GM21619 (cell line): ENCODE data around the gene LIN7B.
A peak's percentile ranks its signal among the peaks of the same experiment; 100 is the strongest.
"Not testable (repeated sequence)": the region's sequence is repeated elsewhere in the genome, so short reads cannot be mapped to it uniquely, and the experiment has no call there.

Source experiments
- ATAC-seq: cut with Tn5 transposase; IDR thresholded peaks from one replicate; pipeline ENCODE4 v1.9.1; 2021; ENCODE audit not compliant: unreplicated experiment

Gene LIN7B

GRCh38 chr19:49113762-49114629 is at the start of gene LIN7B:
Gene LIN7B (plus strand): TSS chr19:49114370. CDS start chr19:49114405, 35 bp downstream.
- ATAC-seq, result no peak

- ATAC-seq, result no peak
Observed at GRCh38 chr19:49064768-49065611, 49.2 kb upstream of the LIN7B start, which contains the start of gene NTF4. Gene NTF4 (minus strand): TSS chr19:49064818. CDS start chr19:49061997, 2,821 bp downstream.

- no peak for ATAC-seq
Observed at GRCh38 chr19:49065905-49066512, 48.2 kb upstream of the LIN7B start.

- ATAC-seq, result no peak
Observed at GRCh38 chr19:49067554-49067953, 46.6 kb upstream of the LIN7B start.

GRCh38 chr19:49069026-49069425 is 45.1 kb upstream of the LIN7B start:
- no peak for ATAC-seq

GRCh38 chr19:49070416-49070815 is 43.8 kb upstream of the LIN7B start:
- no peak for ATAC-seq

- no peak for ATAC-seq
Observed at GRCh38 chr19:49071860-49072547, 42.2 kb upstream of the LIN7B start.

- no peak for ATAC-seq
Observed at GRCh38 chr19:49073514-49074378, 40.4 kb upstream of the LIN7B start.

- not testable (repeated sequence) for ATAC-seq
Observed at GRCh38 chr19:49074869-49075268, 39.3 kb upstream of the LIN7B start.

- ATAC-seq, result no peak
Observed at GRCh38 chr19:49080392-49080791, 33.8 kb upstream of the LIN7B start.

GRCh38 chr19:49081273-49081672 is 32.9 kb upstream of the LIN7B start:
- ATAC-seq, result no peak

- no peak for ATAC-seq
Observed at GRCh38 chr19:49084206-49085019, 29.8 kb upstream of the LIN7B start.

GRCh38 chr19:49085020-49085867 is 28.9 kb upstream of the LIN7B start, which contains the start of gene SNRNP70:
Gene SNRNP70 (plus strand): TSS chr19:49085451. CDS start chr19:49086415, 964 bp downstream.
- peak; percentile 83 for ATAC-seq

GRCh38 chr19:49085868-49086232 is 28.3 kb upstream of the LIN7B start:
- ATAC-seq, result no peak

- no peak for ATAC-seq
Observed at GRCh38 chr19:49086296-49086695, 27.9 kb upstream of the LIN7B start.

GRCh38 chr19:49091391-49092038 is 22.7 kb upstream of the LIN7B start:
- no peak for ATAC-seq

GRCh38 chr19:49092686-49093085 is 21.5 kb upstream of the LIN7B start:
- ATAC-seq, result no peak
